ENCODE measurements around the gene SLC15A1. TPM values are rescaled to one million over a fixed set of nuclear protein-coding genes. Genes with fewer than 3 reads are reported as not detected.

Gene SLC15A1
- total and polyA plus RNA-seq, 2 donors (not counting 1 experiment from before 2014, with no cell fraction given) = not detected

GRCh38 chr13:98652721-98653462, 99.6 kb downstream of the SLC15A1 start:
- ChIA-PET POLR2A (interaction anchor here (0.8 kb wide), 1 partner anchor 207 kb away, joined by 3 read pairs; no protein-coding TSS in a partner anchor), CTCF (interaction anchor here (0.8 to 8.3 kb wide), 39 partner anchors 13 to 797 kb away, joined by 3 to 268 read pairs (median 7); partner anchors contain the start of gene STK24)
- TF ChIP-seq CTCF (IDR thresholded peaks at IDR 0.05) = no peak
- TF ChIP-seq EZH2 (IDR thresholded peaks at IDR 0.05; ENCODE audit: borderline replicate concordance, insufficient read depth, low read depth, low read length, poor library complexity, severe bottlenecking) = no peak
- Histone ChIP-seq H3K4me2 (replicated peaks; ENCODE audit: low read depth, low read length, poor library complexity, severe bottlenecking) (peak overlapping the region; percentile 44), H3K79me2 (ENCODE audit: control insufficient read depth, insufficient read depth, low read length) (no peaks in the 10 kb centered on the region), H3K27me3 (replicated peaks in 1 of 4; ENCODE audit: control extremely low read depth in 1 of 4, control insufficient read depth in 3 of 4, insufficient read depth in 4 of 4, low read length in 3 of 4) (peaks cover 0 to 3% (median 2%) of the 10 kb centered on the region in 4 experiments), H3K36me3 (replicated peaks in 1 of 2; ENCODE audit: control extremely low read depth in 1 of 2, control insufficient read depth in 1 of 2, extremely low read depth in 1 of 2, insufficient read depth in 2 of 2, low read length in 1 of 2) (no peaks in the 10 kb centered on the region), H3K4me1 (ENCODE audit: control insufficient read depth in 2 of 2, insufficient read depth in 2 of 2, low read length in 2 of 2) (peaks cover 0 to 5% of the 10 kb centered on the region in 2 donors), H3K27ac (ENCODE audit: low read length in 2 of 2) (no peak overlapping the region), H3K9ac (ENCODE audit: low read length) (no peak overlapping the region), H3K4me3 (ENCODE audit: control extremely low read depth in 1 of 5, extremely low read depth in 1 of 5, insufficient read depth in 1 of 5, low read depth in 2 of 5, low read length in 4 of 5) (no peak overlapping the region), H4K20me1 (ENCODE audit: control insufficient read depth, insufficient read depth, low read length, poor library complexity, severe bottlenecking) (no peaks in the 10 kb centered on the region), H3K9me3 (ENCODE audit: control extremely low read depth in 1 of 3, control insufficient read depth in 2 of 3, insufficient read depth in 1 of 3, low read length in 2 of 3) (no peaks in the 10 kb centered on the region), H2AFZ (ENCODE audit: insufficient read depth, low read depth, low read length, poor library complexity, severe bottlenecking) (peak overlapping the region; percentile 62)
- intact Hi-C loops (cut with micrococcal nuclease) = loop anchor here (1.0 to 5.0 kb wide), 3 partner anchors 76 to 208 kb away; partner anchors contain the start of gene STK24
- Mint-ChIP-seq H3K4me3 (peak overlapping the region; percentile 44), H3K9me3 (ENCODE audit: insufficient read depth) (no peaks in the 10 kb centered on the region), H3K4me1 (peaks cover 5% of the 10 kb centered on the region), H3K27ac (peak overlapping the region; percentile 42), H3K27me3 (peaks cover 7% of the 10 kb centered on the region)
- DNase-seq = no peak
- WGBS (ENCODE audit: insufficient coverage) = 59% methylated on average over 3 of the region's 4 CpGs
- ATAC-seq (ENCODE audit: low read depth) = peak; percentile 24

- no peak for DNase-seq
- POLR2A ChIA-PET = no interaction called here
- TF ChIP-seq CTCF (IDR thresholded peaks at IDR 0.05) (no peak), EZH2 (IDR thresholded peaks at IDR 0.05; ENCODE audit: borderline replicate concordance, insufficient read depth, low read depth, low read length, poor library complexity, severe bottlenecking) (no peak)
- Histone ChIP-seq H3K27ac (ENCODE audit: low read length in 2 of 2) (no peak overlapping the region), H2AFZ (ENCODE audit: insufficient read depth, low read depth, low read length, poor library complexity, severe bottlenecking) (no peak overlapping the region), H3K27me3 (replicated peaks in 1 of 4; ENCODE audit: control extremely low read depth in 1 of 4, control insufficient read depth in 3 of 4, insufficient read depth in 4 of 4, low read length in 3 of 4) (peaks cover 0 to 3% (median 2%) of the 10 kb centered on the region in 4 experiments), H3K4me2 (replicated peaks; ENCODE audit: low read depth, low read length, poor library complexity, severe bottlenecking) (no peak overlapping the region), H3K9ac (ENCODE audit: low read length) (no peak overlapping the region), H3K4me3 (ENCODE audit: control extremely low read depth in 1 of 5, extremely low read depth in 1 of 5, insufficient read depth in 1 of 5, low read depth in 2 of 5, low read length in 4 of 5) (no peak overlapping the region), H3K36me3 (replicated peaks in 1 of 2; ENCODE audit: control extremely low read depth in 1 of 2, control insufficient read depth in 1 of 2, extremely low read depth in 1 of 2, insufficient read depth in 2 of 2, low read length in 1 of 2) (no peaks in the 10 kb centered on the region), H4K20me1 (ENCODE audit: control insufficient read depth, insufficient read depth, low read length, poor library complexity, severe bottlenecking) (no peaks in the 10 kb centered on the region), H3K9me3 (ENCODE audit: control extremely low read depth in 1 of 3, control insufficient read depth in 2 of 3, insufficient read depth in 1 of 3, low read length in 2 of 3) (no peaks in the 10 kb centered on the region), H3K79me2 (ENCODE audit: control insufficient read depth, insufficient read depth, low read length) (no peaks in the 10 kb centered on the region), H3K4me1 (ENCODE audit: control insufficient read depth in 2 of 2, insufficient read depth in 2 of 2, low read length in 2 of 2) (peaks cover 0 to 5% of the 10 kb centered on the region in 2 donors)
- WGBS (ENCODE audit: insufficient coverage) = 20% methylated on average over 1 of the region's 2 CpGs
- H3K27ac Mint-ChIP-seq = no peak overlapping the region
- H3K27me3 Mint-ChIP-seq = peaks cover 7% of the 10 kb centered on the region
- intact Hi-C loops (cut with micrococcal nuclease) = loop anchor here (5.0 kb wide), 1 partner anchor 75 kb away; the partner anchor contains the start of gene STK24
- ATAC-seq (ENCODE audit: low read depth) = no peak
- peaks cover 5% of the 10 kb centered on the region for H3K4me1 Mint-ChIP-seq
- CTCF ChIA-PET = interaction anchor here (1.2 to 8.3 kb wide), 25 partner anchors 14 to 308 kb away, joined by 3 to 268 read pairs (median 9); partner anchors contain the start of gene STK24
- H3K9me3 Mint-ChIP-seq (ENCODE audit: insufficient read depth) = no peaks in the 10 kb centered on the region
- H3K4me3 Mint-ChIP-seq = no peak overlapping the region
These were observed 100.2 kb downstream of the SLC15A1 start for GRCh38 chr13:98652276-98652675.

Measured in B cell (primary cell).